ENCODE results near the gene COX4I2.
"Not testable (repeated sequence)": the region's sequence is repeated elsewhere in the genome, so short reads cannot be mapped to it uniquely, and the experiment has no call there.

COX4I2 gene

DNA sequence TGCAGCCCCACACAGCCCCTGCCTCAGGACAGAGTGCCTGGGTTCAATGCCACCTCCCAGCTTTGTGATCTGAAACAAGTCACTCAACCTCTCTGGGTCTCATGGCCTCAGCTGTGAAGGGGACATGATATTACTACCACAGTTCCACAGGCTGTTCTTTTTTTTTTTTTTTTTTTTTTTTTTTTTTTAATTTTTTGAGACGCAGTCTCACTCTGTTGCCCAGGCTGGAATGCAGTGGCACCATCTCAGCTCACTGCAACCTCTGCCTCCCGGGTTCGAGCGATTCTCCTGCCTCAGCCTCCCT is 41.3 kb upstream of the COX4I2 start:
- CTCF ChIA-PET, result interaction anchor here (0.6 to 1.7 kb wide), 4 partner anchors 9 to 213 kb away, joined by 3 to 10 read pairs (median 4); no protein-coding TSS in a partner anchor

DNA sequence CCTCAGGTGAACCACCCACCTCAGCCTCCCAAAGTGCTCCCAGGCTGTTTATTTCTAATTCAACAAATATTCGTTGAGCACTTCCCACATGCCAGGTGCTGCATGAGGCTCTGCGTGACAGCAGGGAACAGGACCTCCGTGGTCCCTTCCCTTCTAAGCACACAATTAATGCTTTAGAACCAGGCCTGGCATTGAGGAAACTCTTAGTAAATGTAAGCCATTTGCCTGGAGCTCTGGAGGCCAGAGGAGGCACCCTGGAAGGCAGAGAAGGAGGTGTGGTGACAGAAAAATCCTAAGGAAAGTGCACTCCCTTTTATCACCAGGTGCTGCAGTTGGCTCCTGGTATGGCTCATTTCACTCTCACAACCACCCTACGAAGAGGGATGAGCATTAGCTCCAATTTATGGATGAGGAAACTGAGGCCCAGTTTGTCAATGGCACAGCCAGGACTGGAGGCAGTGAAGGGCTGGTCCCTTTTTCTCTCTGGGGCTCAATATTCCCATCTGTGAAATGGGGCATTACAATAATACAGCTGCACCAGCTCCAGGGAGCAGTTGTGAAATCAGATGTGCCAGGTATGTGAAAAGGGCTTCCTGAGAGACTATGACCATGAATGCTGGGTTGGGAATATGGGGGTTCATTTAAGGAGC is 40.8 kb upstream of the COX4I2 start:
- POLR2A ChIA-PET, result interaction anchor here (0.8 kb wide), 1 partner anchor 12 kb away, joined by 3 read pairs; no protein-coding TSS in a partner anchor
- Histone ChIP-seq H3K4me1 (ENCODE audit: control insufficient read depth, insufficient read depth, low read length) (no peaks in the 10 kb centered on the region), H3K9me3 (ENCODE audit: control insufficient read depth, insufficient read depth, low read depth, low read length) (no peaks in the 10 kb centered on the region), H3K27ac (ENCODE audit: extremely low read depth, low read depth, low read length) (no peak overlapping the region), H3K4me3 (ENCODE audit: low read depth, low read length) (no peak overlapping the region), H3K36me3 (ENCODE audit: control insufficient read depth in 2 of 2, insufficient read depth in 1 of 2, low read length in 2 of 2) (no peaks in the 10 kb centered on the region)
- TF ChIP-seq BCL11A (tag by site-specific recombination; IDR thresholded peaks at IDR 0.05; ENCODE audit: low read depth) (no peak), ZSCAN23 (tag by site-specific recombination; IDR thresholded peaks at IDR 0.05) (no peak), MEIS1 (CRISPR knock-in tag; IDR thresholded peaks at IDR 0.05; ENCODE audit: borderline replicate concordance) (no peak), ZNF600 (tag by site-specific recombination; IDR thresholded peaks at IDR 0.05) (no peak), ZNF549 (tag by site-specific recombination; IDR thresholded peaks at IDR 0.05) (no peak), ZNF146 (tag by site-specific recombination; IDR thresholded peaks at IDR 0.05) (no peak), ZNF76 (tag by site-specific recombination; IDR thresholded peaks at IDR 0.05; ENCODE audit: borderline replicate concordance, low read depth) (no peak), ZNF114 (tag by site-specific recombination; IDR thresholded peaks at IDR 0.05) (no peak), ZBTB7A (tag by site-specific recombination; IDR thresholded peaks at IDR 0.05; ENCODE audit: low read depth) (no peak), ZNF274 (IDR thresholded peaks at IDR 0.05; ENCODE audit: low read length) (no peak), ZNF274 (tag by site-specific recombination; IDR thresholded peaks at IDR 0.05; ENCODE audit: borderline replicate concordance) (no peak)
- CTCF ChIA-PET, result interaction anchor here (0.7 kb wide), 2 partner anchors 10 to 126 kb away, joined by 3 read pairs; no protein-coding TSS in a partner anchor

More for the DNA sequence above, 41.3 kb upstream of the COX4I2 start:
- not testable (repeated sequence) for H3K36me3 ChIP-seq (ENCODE audit: control insufficient read depth in 2 of 2, insufficient read depth in 1 of 2, low read length in 2 of 2); H3K4me3 ChIP-seq (ENCODE audit: low read depth, low read length); H3K27ac ChIP-seq (ENCODE audit: extremely low read depth, low read depth, low read length); H3K4me1 ChIP-seq (ENCODE audit: control insufficient read depth, insufficient read depth, low read length); H3K9me3 ChIP-seq (ENCODE audit: control insufficient read depth, insufficient read depth, low read depth, low read length)
- TF ChIP-seq, protein P1, sequence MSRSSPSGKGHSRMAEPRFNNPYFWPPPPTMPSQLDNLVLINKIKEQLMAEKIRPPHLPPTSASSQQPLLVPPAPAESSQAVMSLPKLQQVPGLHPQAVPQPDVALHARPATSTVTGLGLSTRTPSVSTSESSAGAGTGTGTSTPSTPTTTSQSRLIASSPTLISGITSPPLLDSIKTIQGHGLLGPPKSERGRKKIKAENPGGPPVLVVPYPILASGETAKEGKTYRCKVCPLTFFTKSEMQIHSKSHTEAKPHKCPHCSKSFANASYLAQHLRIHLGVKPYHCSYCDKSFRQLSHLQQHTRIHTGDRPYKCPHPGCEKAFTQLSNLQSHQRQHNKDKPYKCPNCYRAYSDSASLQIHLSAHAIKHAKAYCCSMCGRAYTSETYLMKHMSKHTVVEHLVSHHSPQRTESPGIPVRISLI (tag by site-specific recombination; IDR thresholded peaks at IDR 0.05), result 0 out of 2 replicates have a peak, but pooled peaks have one; percentile 64
- POLR2A ChIA-PET, result interaction anchor here (0.6 to 2.2 kb wide), 3 partner anchors 8 to 127 kb away, joined by 7 to 19 read pairs (median 8); partner anchors contain the start of gene ID1

DNA sequence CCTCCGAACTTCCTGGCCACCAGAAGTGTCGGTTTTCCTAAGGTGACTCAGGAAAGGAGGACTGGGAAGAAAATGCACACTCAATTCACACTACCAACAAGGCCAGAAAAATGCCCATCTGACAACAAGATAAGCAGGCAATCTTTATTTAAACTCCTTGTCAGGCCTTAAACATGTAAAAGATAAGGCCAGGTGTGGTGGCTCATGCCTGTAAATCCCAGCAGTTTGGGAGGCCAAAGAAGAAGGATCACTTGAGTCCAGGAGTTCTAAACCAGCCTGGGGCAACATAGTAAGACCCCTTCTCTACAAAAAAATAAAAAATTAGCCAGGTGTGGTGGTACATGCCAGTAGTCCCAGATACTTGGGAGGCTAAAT is 40.2 kb upstream of the COX4I2 start:
- TF ChIP-seq ZNF2 (tag by site-specific recombination; IDR thresholded peaks at IDR 0.05) (no peak), ZNF121 (tag by site-specific recombination; IDR thresholded peaks at IDR 0.05) (peak; percentile 54; the same call in 1 of the 2 replicates)
- TF ChIP-seq, protein P2, sequence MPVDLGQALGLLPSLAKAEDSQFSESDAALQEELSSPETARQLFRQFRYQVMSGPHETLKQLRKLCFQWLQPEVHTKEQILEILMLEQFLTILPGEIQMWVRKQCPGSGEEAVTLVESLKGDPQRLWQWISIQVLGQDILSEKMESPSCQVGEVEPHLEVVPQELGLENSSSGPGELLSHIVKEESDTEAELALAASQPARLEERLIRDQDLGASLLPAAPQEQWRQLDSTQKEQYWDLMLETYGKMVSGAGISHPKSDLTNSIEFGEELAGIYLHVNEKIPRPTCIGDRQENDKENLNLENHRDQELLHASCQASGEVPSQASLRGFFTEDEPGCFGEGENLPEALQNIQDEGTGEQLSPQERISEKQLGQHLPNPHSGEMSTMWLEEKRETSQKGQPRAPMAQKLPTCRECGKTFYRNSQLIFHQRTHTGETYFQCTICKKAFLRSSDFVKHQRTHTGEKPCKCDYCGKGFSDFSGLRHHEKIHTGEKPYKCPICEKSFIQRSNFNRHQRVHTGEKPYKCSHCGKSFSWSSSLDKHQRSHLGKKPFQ (tag by site-specific recombination; IDR thresholded peaks at IDR 0.05), result peak; percentile 61; the same call in 1 of the 2 replicates
- Histone ChIP-seq H3K27ac (ENCODE audit: extremely low read depth, low read depth, low read length) (no peak overlapping the region), H3K4me3 (ENCODE audit: low read depth, low read length) (no peak overlapping the region), H3K36me3 (ENCODE audit: control insufficient read depth in 2 of 2, insufficient read depth in 1 of 2, low read length in 2 of 2) (no peaks in the 10 kb centered on the region), H3K9me3 (ENCODE audit: control insufficient read depth, insufficient read depth, low read depth, low read length) (no peaks in the 10 kb centered on the region), H3K4me1 (ENCODE audit: control insufficient read depth, insufficient read depth, low read length) (no peaks in the 10 kb centered on the region)
- ChIA-PET POLR2A (interaction anchor here (0.8 kb wide), 1 partner anchor 11 kb away, joined by 3 read pairs; no protein-coding TSS in a partner anchor), CTCF (interaction anchor here (0.7 to 26.4 kb wide), 2 partner anchors 34 to 126 kb away, joined by 3 to 1204 read pairs; no protein-coding TSS in a partner anchor)

DNA sequence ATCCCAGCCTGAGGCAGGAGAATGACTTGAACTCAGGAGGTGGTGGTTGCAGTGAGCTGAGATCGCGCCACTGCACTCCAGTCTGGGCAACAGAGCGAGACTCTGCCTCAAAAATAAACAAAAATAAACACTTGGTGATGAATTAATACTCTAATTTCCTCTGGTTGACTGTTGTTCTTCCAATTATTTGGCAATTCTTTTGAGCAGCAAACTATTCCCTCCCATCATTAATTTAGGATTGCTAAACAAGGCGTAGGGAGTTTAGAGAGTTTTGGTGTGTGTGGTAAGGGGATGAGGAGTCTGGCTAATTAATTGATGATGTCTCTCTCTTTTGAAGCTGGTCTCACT is 35.3 kb upstream of the COX4I2 start:
- TF ChIP-seq, protein P3, sequence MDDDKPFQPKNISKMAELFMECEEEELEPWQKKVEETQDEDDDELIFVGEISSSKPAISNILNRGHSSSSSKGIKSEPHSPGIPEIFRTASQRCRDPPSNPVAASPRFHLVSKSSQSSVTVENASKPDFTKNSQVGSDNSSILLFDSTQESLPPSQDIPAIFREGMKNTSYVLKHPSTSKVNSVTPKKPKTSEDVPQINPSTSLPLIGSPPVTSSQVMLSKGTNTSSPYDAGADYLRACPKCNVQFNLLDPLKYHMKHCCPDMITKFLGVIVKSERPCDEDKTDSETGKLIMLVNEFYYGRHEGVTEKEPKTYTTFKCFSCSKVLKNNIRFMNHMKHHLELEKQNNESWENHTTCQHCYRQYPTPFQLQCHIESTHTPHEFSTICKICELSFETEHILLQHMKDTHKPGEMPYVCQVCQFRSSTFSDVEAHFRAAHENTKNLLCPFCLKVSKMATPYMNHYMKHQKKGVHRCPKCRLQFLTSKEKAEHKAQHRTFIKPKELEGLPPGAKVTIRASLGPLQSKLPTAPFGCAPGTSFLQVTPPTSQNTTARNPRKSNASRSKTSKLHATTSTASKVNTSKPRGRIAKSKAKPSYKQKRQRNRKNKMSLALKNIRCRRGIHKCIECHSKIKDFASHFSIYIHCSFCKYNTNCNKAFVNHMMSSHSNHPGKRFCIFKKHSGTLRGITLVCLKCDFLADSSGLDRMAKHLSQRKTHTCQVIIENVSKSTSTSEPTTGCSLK (tag by site-specific recombination; IDR thresholded peaks at IDR 0.05), result no peak
- TF ChIP-seq ZNF121 (tag by site-specific recombination; IDR thresholded peaks at IDR 0.05), result 0 out of 2 replicates have a peak, but pooled peaks have one; percentile 15
- TF ChIP-seq ZBTB17 (tag by site-specific recombination; IDR thresholded peaks at IDR 0.05), result peak; percentile 62; the same call in 1 of the 2 replicates
- TF ChIP-seq ZNF16 (tag by site-specific recombination; IDR thresholded peaks at IDR 0.05; ENCODE audit: low read depth), result no peak
- TF ChIP-seq ZIC2 (tag by site-specific recombination; IDR thresholded peaks at IDR 0.05), result no peak
- TF ChIP-seq ZNF24 (tag by site-specific recombination; IDR thresholded peaks at IDR 0.05), result no peak
- TF ChIP-seq ZNF677 (tag by site-specific recombination; IDR thresholded peaks at IDR 0.05), result no peak
- no peak for TF ChIP-seq ZBTB20 (tag by site-specific recombination; IDR thresholded peaks at IDR 0.05)
- no peak for TF ChIP-seq ZNF530 (tag by site-specific recombination; IDR thresholded peaks at IDR 0.05; ENCODE audit: low read depth)
- H3K4me3 ChIP-seq (ENCODE audit: low read depth, low read length), result no peak overlapping the region
- H3K27ac ChIP-seq (ENCODE audit: extremely low read depth, low read depth, low read length), result no peak overlapping the region
- peaks cover 0 to 17% of the 10 kb centered on the region in 2 experiments; a peak in 1 of 3 replicates for H3K36me3 ChIP-seq (ENCODE audit: control insufficient read depth in 2 of 2, insufficient read depth in 1 of 2, low read length in 2 of 2)
- POLR2A ChIA-PET, result interaction anchor here (0.5 to 8.7 kb wide), 2 partner anchors 14 to 32 kb away, joined by 4 to 255 read pairs; no protein-coding TSS in a partner anchor
- CTCF ChIA-PET, result interaction anchor here (0.6 to 26.4 kb wide), 8 partner anchors 10 to 129 kb away, joined by 3 to 1204 read pairs (median 5); no protein-coding TSS in a partner anchor
- peaks cover 5% of the 10 kb centered on the region; the same call in 1 of the 2 replicates for H3K4me1 ChIP-seq (ENCODE audit: control insufficient read depth, insufficient read depth, low read length)
- no peaks in the 10 kb centered on the region for H3K9me3 ChIP-seq (ENCODE audit: control insufficient read depth, insufficient read depth, low read depth, low read length)
